MM.1S (cell line): Measurements from ENCODE around the gene INPP5D.

Source experiments
- DNase-seq: peaks from one replicate; pipeline ENCODE4 v3.0.0-alpha.2; 2015
- H2AFZ ChIP-seq: fragments of 300-600 bp; sonication (generic); 2 replicates; pipeline ENCODE4 v1.6.0; 2016; ENCODE audit warnings: antibody characterized with exemption, low read length
- H3F3A ChIP-seq: fragments of 300-600 bp; sonication (generic); 2 replicates; pipeline ENCODE4 v1.6.1; 2016; ENCODE audit warnings: mild to moderate bottlenecking, antibody characterized with exemption, low read length, moderate library complexity, mixed read lengths; ENCODE audit not compliant: insufficient read depth
- H3K27ac ChIP-seq: fragments of 300-600 bp; sonication (generic); 2 replicates; pipeline ENCODE4 v1.5.1; 2016; ENCODE audit warnings: mild to moderate bottlenecking, low read length
- H3K27me3 ChIP-seq: fragments of 300-600 bp; sonication (generic); replicated peaks from 2 replicates; pipeline ENCODE4 v1.6.0; 2016; ENCODE audit warnings: low read length; ENCODE audit not compliant: insufficient read depth
- H3K36me3 ChIP-seq: fragments of 300-600 bp; sonication (generic); replicated peaks from 2 replicates; pipeline ENCODE4 v1.6.1; 2016; ENCODE audit warnings: mild to moderate bottlenecking, low read length, mixed read lengths; ENCODE audit not compliant: insufficient read depth
- H3K4me1 ChIP-seq: fragments of 300-600 bp; sonication (generic); 2 replicates; pipeline ENCODE4 v1.6.1; 2016; ENCODE audit warnings: low read length, mixed read lengths
- H3K4me2 ChIP-seq: fragments of 300-600 bp; sonication (generic); 2 replicates; pipeline ENCODE4 v1.6.0; 2016; ENCODE audit warnings: low read depth, low read length
- H3K4me3 ChIP-seq: fragments of 300-600 bp; sonication (generic); 2 replicates; pipeline ENCODE4 v1.5.1; 2016; ENCODE audit warnings: low read length, mixed read lengths
- H3K79me2 ChIP-seq: fragments of 300-600 bp; sonication (generic); 2 replicates; pipeline ENCODE4 v1.6.1; 2016; ENCODE audit warnings: mixed run types, low read length, mixed read lengths
- H3K9ac ChIP-seq: fragments of 300-600 bp; sonication (generic); 2 replicates; pipeline ENCODE4 v1.6.1; 2016; ENCODE audit warnings: low read length, mixed read lengths
- H3K9me2 ChIP-seq: fragments of 300-600 bp; sonication (generic); replicated peaks from 2 replicates; pipeline ENCODE4 v1.6.1; 2016; ENCODE audit warnings: mild to moderate bottlenecking, low read length, mixed read lengths; ENCODE audit not compliant: insufficient read depth
- H3K9me3 ChIP-seq: fragments of 300-600 bp; sonication (generic); replicated peaks from 2 replicates; pipeline ENCODE4 v1.6.1; 2016; ENCODE audit warnings: mild to moderate bottlenecking, low read length, mixed read lengths; ENCODE audit not compliant: insufficient read depth
- H4K20me1 ChIP-seq: fragments of 300-600 bp; sonication (generic); 2 replicates; pipeline ENCODE4 v1.6.1; 2016; ENCODE audit warnings: mild to moderate bottlenecking, low read length, moderate library complexity, mixed read lengths; ENCODE audit not compliant: insufficient read depth
- EZH2 ChIP-seq: fragments of 300-600 bp; sonication (generic); optimal IDR thresholded peaks from 2 replicates; pipeline ENCODE3; 2017; ENCODE audit warnings: low read depth, mild to moderate bottlenecking, antibody characterized with exemption, low read length, mixed read lengths
- EZH2phosphoT487 ChIP-seq: fragments of 300-600 bp; sonication (generic); IDR thresholded peaks from 2 replicates; pipeline ENCODE4 v1.6.1; 2018; ENCODE audit warnings: antibody characterized with exemption, low read length
- TF ChIP-seq, protein P1 (sequence below): fragments of 300-600 bp; sonication (generic); IDR thresholded peaks from 2 replicates; pipeline ENCODE4 v1.5.1; 2016; ENCODE audit warnings: antibody characterized with exemption, low read length, mixed read lengths

INPP5D gene

DNA sequence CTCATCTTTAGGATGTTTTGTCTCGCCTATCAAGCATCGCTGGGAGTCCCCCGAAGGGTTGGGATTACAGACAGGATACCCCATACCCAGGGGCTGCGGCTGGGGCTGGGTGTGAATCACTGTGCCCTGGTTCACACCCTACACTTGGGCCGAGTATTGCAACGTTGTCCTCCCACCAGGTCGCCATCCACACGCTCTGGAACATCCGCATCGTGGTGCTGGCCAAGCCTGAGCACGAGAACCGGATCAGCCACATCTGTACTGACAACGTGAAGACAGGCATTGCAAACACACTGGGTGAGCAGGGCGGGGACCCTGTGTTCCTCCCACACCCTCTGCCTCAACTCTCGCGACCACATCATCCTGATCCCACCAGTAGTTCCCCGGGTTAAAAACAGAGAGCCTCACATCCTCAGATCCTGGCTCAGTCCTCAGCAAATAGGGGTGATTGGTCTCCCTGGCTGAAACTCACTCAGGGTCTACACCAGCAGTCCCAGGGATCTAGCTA, 104.0 kb downstream of the INPP5D start:
- Histone ChIP-seq H4K20me1 (no peaks in the 10 kb centered on the region), H3K27ac (no peak overlapping the region), H3F3A (no peaks in the 10 kb centered on the region), H3K9me2 (no peaks in the 10 kb centered on the region), H3K9ac (no peak overlapping the region), H3K36me3 (no peaks in the 10 kb centered on the region), H3K4me2 (no peak overlapping the region), H3K79me2 (no peaks in the 10 kb centered on the region), H2AFZ (no peak overlapping the region), H3K9me3 (no peaks in the 10 kb centered on the region), H3K4me3 (no peak overlapping the region), H3K27me3 (no peaks in the 10 kb centered on the region), H3K4me1 (no peaks in the 10 kb centered on the region)
- no peak for DNase-seq
- TF ChIP-seq EZH2, result no peak
- TF ChIP-seq, protein P1, sequence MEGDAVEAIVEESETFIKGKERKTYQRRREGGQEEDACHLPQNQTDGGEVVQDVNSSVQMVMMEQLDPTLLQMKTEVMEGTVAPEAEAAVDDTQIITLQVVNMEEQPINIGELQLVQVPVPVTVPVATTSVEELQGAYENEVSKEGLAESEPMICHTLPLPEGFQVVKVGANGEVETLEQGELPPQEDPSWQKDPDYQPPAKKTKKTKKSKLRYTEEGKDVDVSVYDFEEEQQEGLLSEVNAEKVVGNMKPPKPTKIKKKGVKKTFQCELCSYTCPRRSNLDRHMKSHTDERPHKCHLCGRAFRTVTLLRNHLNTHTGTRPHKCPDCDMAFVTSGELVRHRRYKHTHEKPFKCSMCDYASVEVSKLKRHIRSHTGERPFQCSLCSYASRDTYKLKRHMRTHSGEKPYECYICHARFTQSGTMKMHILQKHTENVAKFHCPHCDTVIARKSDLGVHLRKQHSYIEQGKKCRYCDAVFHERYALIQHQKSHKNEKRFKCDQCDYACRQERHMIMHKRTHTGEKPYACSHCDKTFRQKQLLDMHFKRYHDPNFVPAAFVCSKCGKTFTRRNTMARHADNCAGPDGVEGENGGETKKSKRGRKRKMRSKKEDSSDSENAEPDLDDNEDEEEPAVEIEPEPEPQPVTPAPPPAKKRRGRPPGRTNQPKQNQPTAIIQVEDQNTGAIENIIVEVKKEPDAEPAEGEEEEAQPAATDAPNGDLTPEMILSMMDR, result no peak
- no peak for TF ChIP-seq EZH2phosphoT487

DNA sequence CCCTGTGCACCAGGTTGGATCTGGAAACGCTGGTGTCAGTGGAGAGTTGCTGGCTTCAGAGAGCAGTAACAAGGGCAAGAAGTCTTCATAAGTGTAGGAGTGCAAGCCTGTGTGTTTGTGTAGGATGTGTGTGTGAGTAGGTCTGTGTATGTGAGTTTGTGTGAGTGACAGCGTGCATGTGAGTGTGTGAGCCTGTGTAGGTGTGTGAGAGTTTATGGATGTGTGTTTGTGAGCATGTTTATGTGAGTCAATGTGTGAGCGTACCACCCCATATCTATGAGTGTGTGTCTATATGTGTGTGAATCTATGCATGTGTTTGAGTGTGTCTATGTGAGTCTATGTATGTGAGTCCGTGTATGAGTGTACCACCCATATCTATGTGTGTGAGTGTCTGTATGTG, 104.8 kb downstream of the INPP5D start:
- no peaks in the 10 kb centered on the region for H3K9me3 ChIP-seq
- no peaks in the 10 kb centered on the region for H3F3A ChIP-seq
- no peak overlapping the region for H2AFZ ChIP-seq
- H3K4me2 ChIP-seq, result no peak overlapping the region
- TF ChIP-seq, protein P1, result no peak
- TF ChIP-seq EZH2phosphoT487, result no peak
- TF ChIP-seq EZH2, result no peak
- no peaks in the 10 kb centered on the region for H3K4me1 ChIP-seq
- no peaks in the 10 kb centered on the region for H3K27me3 ChIP-seq
- H4K20me1 ChIP-seq, result no peaks in the 10 kb centered on the region
- H3K9me2 ChIP-seq, result no peaks in the 10 kb centered on the region
- no peaks in the 10 kb centered on the region for H3K36me3 ChIP-seq
- no peaks in the 10 kb centered on the region for H3K79me2 ChIP-seq
- no peak overlapping the region for H3K4me3 ChIP-seq
- H3K9ac ChIP-seq, result no peak overlapping the region
- DNase-seq, result no peak
- H3K27ac ChIP-seq, result no peak overlapping the region

DNA sequence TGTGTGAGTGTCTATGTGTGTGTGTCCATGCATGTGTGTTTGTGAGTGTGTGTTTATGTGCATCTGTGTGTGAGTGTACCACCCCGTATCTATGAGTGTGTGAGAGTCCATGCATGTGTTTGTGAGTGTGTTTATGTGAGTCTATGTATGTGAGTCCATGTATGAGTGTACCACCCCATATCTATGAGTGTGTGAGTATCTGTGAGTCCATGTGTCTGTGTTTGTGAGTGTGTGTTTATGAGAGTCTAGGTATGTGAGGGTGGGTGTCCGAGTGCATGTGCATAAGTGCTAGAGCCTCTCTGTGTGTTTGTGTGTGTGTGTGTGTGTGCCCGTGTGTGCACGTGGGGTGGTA, 105.4 kb downstream of the INPP5D start:
- Histone ChIP-seq H3K4me2 (no peak overlapping the region), H3K4me3 (no peak overlapping the region), H2AFZ (no peak overlapping the region), H3K36me3 (no peaks in the 10 kb centered on the region), H3K79me2 (no peaks in the 10 kb centered on the region), H4K20me1 (no peaks in the 10 kb centered on the region), H3K4me1 (no peaks in the 10 kb centered on the region), H3K27me3 (no peaks in the 10 kb centered on the region), H3K9me2 (no peaks in the 10 kb centered on the region), H3K27ac (no peak overlapping the region), H3F3A (no peaks in the 10 kb centered on the region), H3K9me3 (no peaks in the 10 kb centered on the region), H3K9ac (no peak overlapping the region)
- TF ChIP-seq, protein P1, result no peak
- no peak for TF ChIP-seq EZH2
- no peak for DNase-seq
